SK-N-MC (cell line): Measurements from ENCODE around the gene ROPN1L.

Experiments
- EZH2 ChIP-seq: fragments of 200-600 bp; sonication (generic); IDR thresholded peaks from one replicate; pipeline ENCODE4 v1.6.1; 2017; ENCODE audit warnings: antibody characterized with exemption
- FOXP2 ChIP-seq: optimal IDR thresholded peaks from 2 replicates; pipeline ENCODE3; 2011; ENCODE audit warnings: mild to moderate bottlenecking, moderate library complexity; ENCODE audit not compliant: insufficient read depth; ENCODE audit errors: extremely low read length, control extremely low read depth
- POLR2AphosphoS5 ChIP-seq: IDR thresholded peaks from 2 replicates; pipeline ENCODE4 v1.6.1; 2012; ENCODE audit warnings: mild to moderate bottlenecking, low read depth, low read length, borderline replicate concordance

GRCh38 chr5:10480237-10480985 is 38.7 kb downstream of the ROPN1L start:
- TF ChIP-seq EZH2 (no peak), POLR2AphosphoS5 (no peak), FOXP2 (no peak)
